SK-N-SH (cell line): ENCODE measurements around the gene PEX14. TPM values are rescaled to one million over a fixed set of nuclear protein-coding genes. Genes with fewer than 3 reads are reported as not detected.

Experiments
- CTCF ChIA-PET: fragments of 300-600, 350-600 bp; formaldehyde crosslinking; extraction: SDS; loops from one replicate; lab custom pipeline; 2021; lab: Yijun Ruan, JAX
- POLR2A ChIA-PET: fragments of 350-600 bp; sonication (Branson Sonifier 250); formaldehyde crosslinking; extraction: SDS; loops from one replicate; lab custom pipeline; 2020; ENCODE audit warnings: antibody characterized with exemption, inconsistent platforms; lab: Yijun Ruan, JAX
- DNase-seq: peaks from one replicate; pipeline ENCODE4 v3.0.0; 2012
- H2AFZ ChIP-seq: fragments of 200-600 bp; sonication (generic); 2 replicates; pipeline ENCODE4 v1.8.1; 2016; ENCODE audit warnings: antibody characterized with exemption, mild to moderate bottlenecking, low read depth
- H3F3A ChIP-seq: fragments of 200-600 bp; sonication (generic); replicated peaks from 2 replicates; pipeline ENCODE3; 2016; ENCODE audit warnings: antibody characterized with exemption, mild to moderate bottlenecking; ENCODE audit not compliant: insufficient read depth
- H3K27ac ChIP-seq, 2 experiments: fragments of 200-500 bp in 1 of 2; fragments of 200-600 bp in 1 of 2; sonication (Bioruptor generic) in 1 of 2; sonication (generic), shearing (Covaris generic) in 1 of 2; 2 replicates each; pipeline versions ENCODE4 v1.5.1 to v1.6.1; 2014 to 2016; ENCODE audit warnings: low read depth in 2 of 2, inconsistent platforms in 1 of 2, low read length in 1 of 2, mild to moderate bottlenecking in 1 of 2, mixed read lengths in 1 of 2
- H3K27me3 ChIP-seq: fragments of 200-600 bp; sonication (generic), shearing (Covaris generic); 2 replicates; pipeline ENCODE4 v1.6.1; 2016; ENCODE audit warnings: mixed run types; ENCODE audit not compliant: insufficient read depth
- H3K36me3 ChIP-seq, 2 experiments: fragments of 200-500 bp in 1 of 2; fragments of 200-600 bp in 1 of 2; sonication (Bioruptor generic) in 1 of 2; sonication (generic) in 1 of 2; replicated peaks in 1 of 2; 2 replicates each; pipeline versions ENCODE3 to v1.5.1; 2014 to 2016; ENCODE audit warnings: low read length in 1 of 2, mild to moderate bottlenecking in 1 of 2; ENCODE audit not compliant: insufficient read depth in 2 of 2, control insufficient read depth in 1 of 2
- H3K4me1 ChIP-seq, 2 experiments: fragments of 200-500 bp in 1 of 2; fragments of 200-600 bp in 1 of 2; sonication (Bioruptor generic) in 1 of 2; sonication (generic), shearing (Covaris generic) in 1 of 2; 2 replicates each; pipeline versions ENCODE4 v1.5.1 to v1.6.1; 2014 to 2016; ENCODE audit warnings: low read depth in 1 of 2, low read length in 1 of 2, mixed run types in 1 of 2; ENCODE audit not compliant: insufficient read depth in 2 of 2, control insufficient read depth in 1 of 2
- H3K4me2 ChIP-seq: fragments of 200-600 bp; sonication (generic), shearing (Covaris generic); 2 replicates; pipeline ENCODE4 v1.6.1; 2017; ENCODE audit warnings: mixed run types
- H3K4me3 ChIP-seq, 2 experiments: fragments of 200-500 bp in 1 of 2; fragments of 200-600 bp in 1 of 2; sonication (Bioruptor generic) in 1 of 2; sonication (generic), shearing (Covaris generic) in 1 of 2; 2 replicates each; pipeline versions ENCODE4 v1.5.1 to v1.8.1; 2014 to 2016; ENCODE audit warnings: low read depth in 2 of 2, inconsistent platforms in 1 of 2, low read length in 1 of 2, mild to moderate bottlenecking in 1 of 2, mixed read lengths in 1 of 2, moderate library complexity in 1 of 2
- H3K79me2 ChIP-seq: fragments of 200-600 bp; sonication (generic); 2 replicates; pipeline ENCODE4 v1.8.1; 2017; ENCODE audit warnings: mild to moderate bottlenecking; ENCODE audit not compliant: insufficient read depth
- H3K9ac ChIP-seq: fragments of 200-600 bp; sonication (generic); 2 replicates; pipeline ENCODE4 v1.6.1; 2017; ENCODE audit warnings: mixed run types
- H3K9me2 ChIP-seq: fragments of 200-600 bp; sonication (generic); 2 replicates; pipeline ENCODE4 v1.6.1; 2017; ENCODE audit warnings: mixed run types
- H3K9me3 ChIP-seq: fragments of 200-600 bp; sonication (generic); 2 replicates; pipeline ENCODE4 v1.6.1; 2017; ENCODE audit warnings: mixed run types, mild to moderate bottlenecking, moderate library complexity
- H4K20me1 ChIP-seq: fragments of 200-600 bp; sonication (generic); 2 replicates; pipeline ENCODE4 v1.6.1; 2017; ENCODE audit warnings: mild to moderate bottlenecking, mixed run types; ENCODE audit not compliant: insufficient read depth
- CHD2 ChIP-seq: fragments of 150-350 bp; IDR thresholded peaks from 2 replicates; pipeline ENCODE4 v1.6.1; 2018; ENCODE audit warnings: low read length; ENCODE audit not compliant: partially characterized antibody
- CTCF ChIP-seq: fragments of 200-600 bp; sonication (generic); IDR thresholded peaks from 2 replicates; pipeline ENCODE4 v1.6.1; 2017; ENCODE audit warnings: antibody characterized with exemption, mild to moderate bottlenecking, moderate library complexity
- ELF1 ChIP-seq: IDR thresholded peaks from 2 replicates; pipeline ENCODE4 v1.4.0; 2012
- EP300 ChIP-seq, 2 experiments: IDR thresholded peaks; 2 replicates each; pipeline versions ENCODE4 v1.4.0 to v1.6.1; 2012; ENCODE audit warnings: borderline replicate concordance in 1 of 2, low read depth in 1 of 2, low read length in 1 of 2
- FOSL2 ChIP-seq: IDR thresholded peaks from 2 replicates; pipeline ENCODE4 v1.4.0; 2012; ENCODE audit warnings: low read depth, mild to moderate bottlenecking, moderate library complexity, borderline replicate concordance
- FOXM1 ChIP-seq: IDR thresholded peaks from 2 replicates; pipeline ENCODE4 v1.4.0; 2012; ENCODE audit warnings: low read depth, mild to moderate bottlenecking
- GATA2 ChIP-seq: sonication (generic); formaldehyde crosslinking; IDR thresholded peaks from 2 replicates; pipeline ENCODE4 v1.5.0; 2020; ENCODE audit warnings: mild to moderate bottlenecking, missing genetic modification reagents
- JUND ChIP-seq: IDR thresholded peaks from 2 replicates; pipeline ENCODE4 v1.4.0; 2012
- MAX ChIP-seq: IDR thresholded peaks from 2 replicates; pipeline ENCODE4 v1.4.0; 2012; ENCODE audit warnings: low read depth
- MEF2A ChIP-seq: IDR thresholded peaks from 2 replicates; pipeline ENCODE4 v1.4.0; 2012; ENCODE audit warnings: low read depth, borderline replicate concordance
- MXI1 ChIP-seq: IDR thresholded peaks from 2 replicates; pipeline ENCODE4 v1.6.1; 2012; ENCODE audit warnings: mild to moderate bottlenecking, low read depth, low read length, improper control_type of control experiment
- NFIC ChIP-seq: IDR thresholded peaks from 2 replicates; pipeline ENCODE4 v1.4.0; 2012; ENCODE audit warnings: borderline replicate concordance
- PBX3 ChIP-seq: IDR thresholded peaks from 2 replicates; pipeline ENCODE4; 2012
- RAD21 ChIP-seq: IDR thresholded peaks from 2 replicates; pipeline ENCODE4 v1.6.1; 2012; ENCODE audit warnings: mild to moderate bottlenecking, low read length
- RCOR1 ChIP-seq: fragments of 150-350 bp; IDR thresholded peaks from 2 replicates; pipeline ENCODE4 v1.6.1; 2017; ENCODE audit warnings: antibody characterized with exemption, low read length
- RFX5 ChIP-seq: IDR thresholded peaks from 2 replicates; pipeline ENCODE4 v1.6.1; 2012; ENCODE audit warnings: mild to moderate bottlenecking, improper control_type of control experiment, low read length
- RXRA ChIP-seq: IDR thresholded peaks from 2 replicates; pipeline ENCODE4 v1.4.0; 2012; ENCODE audit warnings: low read depth, mild to moderate bottlenecking, borderline replicate concordance
- SMC3 ChIP-seq: IDR thresholded peaks from 2 replicates; pipeline ENCODE4 v1.6.1; 2012; ENCODE audit warnings: low read depth, low read length, improper control_type of control experiment
- TCF12 ChIP-seq: IDR thresholded peaks from 2 replicates; pipeline ENCODE4 v1.4.0; 2012
- USF1 ChIP-seq: IDR thresholded peaks from 2 replicates; pipeline ENCODE4 v1.4.0; 2012; ENCODE audit warnings: low read depth, borderline replicate concordance
- WGBS: methylation state at CpG from one replicate; pipeline ENCODE4 v1.1.6; 2017; ENCODE audit warnings: low lambda C conversion rate; 5-methylcytosine and 5-hydroxymethylcytosine counted together
- polyA plus RNA-seq, 3 experiments: library from polyadenylated mRNA; depleted of rRNA; stranded (reverse); fragments of >200 nt; gene quantifications; 2 replicates each; pipeline ENCODE4 v1.2.3, GENCODE V29; 2012

PEX14 gene
- polyA plus RNA-seq, 1 of the 3 experiments (the other 2 are of a cell fraction) = 36.2 TPM

- Histone ChIP-seq H4K20me1 (no peaks in the 10 kb centered on the region), H3K4me3 (no peak overlapping the region), H3K4me1 (no peaks in the 10 kb centered on the region; a peak in 2 of 4 replicates), H3K9ac (no peak overlapping the region), H3K9me3 (no peaks in the 10 kb centered on the region), H3K27me3 (no peaks in the 10 kb centered on the region), H3K9me2 (no peaks in the 10 kb centered on the region), H3K79me2 (no peaks in the 10 kb centered on the region), H3K36me3 (no peaks in the 10 kb centered on the region), H2AFZ (no peak overlapping the region), H3K27ac (no peak overlapping the region), H3F3A (no peaks in the 10 kb centered on the region), H3K4me2 (no peak overlapping the region)
- CTCF ChIA-PET = interaction anchor here (1.3 kb wide), 1 partner anchor 8 kb away, joined by 4 read pairs; no protein-coding TSS in a partner anchor
- DNase-seq = no peak
- POLR2A ChIA-PET = no interaction called here
- no peak for TF ChIP-seq MEF2A
- TF ChIP-seq FOSL2 = no peak
- TF ChIP-seq ELF1 = no peak
- TF ChIP-seq GATA2 = no peak
- TF ChIP-seq RXRA = no peak
- TF ChIP-seq TCF12 = no peak
- TF ChIP-seq CHD2 = no peak
- TF ChIP-seq RFX5 = no peak
- no peak for TF ChIP-seq USF1
- TF ChIP-seq SMC3 = no peak
- no peak for TF ChIP-seq FOXM1
- no peak for TF ChIP-seq RAD21
- no peak for TF ChIP-seq MAX
- no peak for TF ChIP-seq JUND
- no peak for TF ChIP-seq MXI1
- no peak for TF ChIP-seq PBX3
- TF ChIP-seq NFIC = no peak
- no peak for TF ChIP-seq CTCF
- no peak for TF ChIP-seq RCOR1
- TF ChIP-seq EP300 (IDR thresholded peaks at IDR 0.05; ENCODE audit: borderline replicate concordance in 1 of 2, low read depth in 1 of 2, low read length in 1 of 2) = no peak
- WGBS = 91% methylated on average over 4 of the region's 7 CpGs
These were observed 131.3 kb downstream of the PEX14 start for GRCh38 chr1:10606064-10606463.
